ENCODE measurements around the gene SMAD3.

- TF ChIP-seq CTCF (IDR thresholded peaks at IDR 0.05) (no peak), EZH2 (IDR thresholded peaks at IDR 0.05) (no peak), EZH2phosphoT487 (IDR thresholded peaks at IDR 0.05) (no peak)
Measured at GRCh38 chr15:67109141-67110034, 44.0 kb downstream of the SMAD3 start.
